Sciatic nerve (tissue), 2 donors: ENCODE data around the gene FAXDC2. TPM values are rescaled to one million over a fixed set of nuclear protein-coding genes. Genes with fewer than 3 reads are reported as not detected.

Experiments used
- ATAC-seq: fragments of 200-7000 bp; cut with Tn5 transposase; one replicate; pipeline ENCODE4 v1.9.1; 2020; ENCODE audit warnings: mild to moderate bottlenecking, moderate library complexity
- DNase-seq: peaks from one replicate; pipeline ENCODE4 v3.0.0-alpha.2; 2020; ENCODE audit warnings: low spot score
- intact Hi-C: fragments of 100-400 bp; cut with DNase I; formaldehyde crosslinking; loops from one replicate; pipeline ENCODE4 v1.14.2; 2022
- total RNA-seq: library from RNA; stranded (reverse); fragmentation: NEBNext Ultra II Directional; extraction: Animal tissue kit (Norgen Biotek cat#: 25700); gene quantifications from one replicate; pipeline ENCODE4 v1.2.1, GENCODE V29; 2021
- donor health status: DM: no; HTN: no; CAD: no.
- donor health status: DM: no; HTN: no; CAD: no.

The FAXDC2 gene
- total RNA-seq, 1 donor from 2014 or later = 60.9 TPM

DNA sequence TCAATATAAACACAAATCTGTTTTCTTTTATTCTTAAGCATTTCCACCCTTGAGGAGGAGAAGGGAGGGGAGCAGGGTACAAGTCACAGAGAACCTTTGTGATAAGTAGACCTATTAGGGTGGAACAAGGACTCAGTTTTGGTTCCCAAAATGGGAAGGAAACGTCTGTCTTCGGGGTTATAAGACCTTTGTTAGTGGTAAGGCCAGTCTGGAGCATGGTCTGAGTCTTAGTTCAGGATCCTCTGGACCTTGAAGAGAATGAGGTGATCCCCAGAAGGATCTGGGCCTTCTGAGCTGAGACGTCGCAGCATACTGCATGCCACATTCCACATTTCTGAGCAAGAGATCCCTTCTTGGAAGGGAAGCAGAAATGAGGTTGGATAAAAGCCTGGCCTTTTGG, 37.2 kb downstream of the FAXDC2 start:
- ATAC-seq (no peak), DNase-seq (no peak)
- intact Hi-C loops = loop anchor here (5.0 kb wide), 1 partner anchor 161 kb away; no protein-coding TSS in a partner anchor

DNA sequence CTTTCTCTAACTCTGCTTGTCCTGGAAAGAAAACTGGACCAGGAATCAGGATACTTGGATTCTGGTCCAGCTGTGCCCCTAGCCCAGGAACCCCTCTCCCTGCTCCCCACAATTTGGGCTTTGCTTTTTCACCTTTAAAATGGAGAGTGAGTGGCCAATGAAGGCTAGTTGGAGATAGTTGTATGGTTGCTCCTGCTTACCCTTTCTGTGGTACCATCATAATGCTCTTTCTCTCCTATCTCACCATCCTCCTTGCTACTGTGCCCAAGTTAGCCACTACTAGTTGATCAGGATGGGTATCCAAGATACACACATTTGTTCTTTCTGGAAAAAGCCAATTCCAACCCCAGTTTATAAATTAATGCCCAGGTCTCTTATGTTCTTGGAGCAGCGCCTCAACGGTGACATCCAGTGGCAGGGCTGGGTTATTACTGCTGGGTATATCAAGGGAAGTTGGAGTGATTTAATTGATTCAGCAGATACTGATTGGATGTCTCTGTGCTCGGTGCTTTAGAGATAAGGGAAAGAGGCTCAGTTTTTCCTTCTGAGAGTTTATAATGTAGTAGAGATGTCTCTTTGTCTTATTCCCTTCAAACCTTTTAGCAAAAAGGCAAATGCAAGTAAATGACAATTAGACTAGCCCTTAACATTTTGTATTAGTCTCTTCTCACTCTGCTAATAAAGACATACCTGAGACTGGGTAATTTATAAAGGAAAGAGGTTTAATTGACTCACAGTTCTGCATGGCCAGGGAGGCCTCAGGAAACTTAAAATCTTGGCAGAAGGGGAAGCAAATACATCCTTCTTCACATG, 38.5 kb downstream of the FAXDC2 start:
- peak; percentile 76 for DNase-seq
- peak; percentile 72 for ATAC-seq
- intact Hi-C loops = loop anchor here (5.0 kb wide), 1 partner anchor 160 kb away; no protein-coding TSS in a partner anchor

DNA sequence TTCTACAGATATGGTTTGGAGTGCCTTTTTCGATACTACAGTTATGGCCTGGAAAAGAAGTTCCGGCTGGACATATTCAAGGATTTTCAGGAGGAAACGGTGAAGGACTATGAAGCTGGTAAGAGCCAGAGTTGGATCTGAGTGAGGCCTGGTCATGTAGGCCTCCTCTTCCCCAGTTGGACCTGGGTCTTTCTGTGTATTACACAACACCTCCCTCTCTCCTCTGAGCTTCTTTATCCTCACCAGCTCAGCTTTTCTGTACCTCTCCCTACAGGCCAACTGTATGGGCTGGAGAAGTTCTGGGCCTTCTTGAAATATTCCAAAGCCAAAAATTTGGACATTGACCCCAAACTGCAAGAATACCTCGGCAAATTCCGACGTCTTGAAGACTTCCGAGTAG, 39.2 kb downstream of the FAXDC2 start:
- DNase-seq = peak; percentile 3
- peak; percentile 40 for ATAC-seq
- intact Hi-C loops = loop anchor here (5.0 kb wide), 1 partner anchor 159 kb away; no protein-coding TSS in a partner anchor

DNA sequence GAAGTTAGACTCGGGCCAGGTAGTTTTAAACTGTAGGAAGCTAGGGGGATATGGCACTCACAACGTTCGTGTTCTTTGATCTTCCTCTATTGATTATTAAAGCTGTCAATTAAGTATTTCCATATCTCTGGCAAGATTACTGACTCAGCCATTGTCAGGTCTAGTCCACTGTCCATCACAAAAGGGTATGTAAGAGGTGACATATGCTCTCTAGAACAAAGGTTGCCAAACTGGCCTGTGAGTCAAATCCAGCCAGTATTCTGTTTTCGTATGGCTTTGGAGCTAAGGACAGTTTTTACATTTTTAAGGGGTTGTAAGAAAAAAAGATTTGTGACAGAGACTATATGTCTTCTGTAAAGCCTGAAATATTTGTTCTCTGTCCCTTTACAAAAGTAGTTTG, 44.2 kb downstream of the FAXDC2 start:
- DNase-seq = no peak
- ATAC-seq = no peak
- intact Hi-C loops = loop anchor here (10.0 kb wide), 1 partner anchor 121 kb away; no protein-coding TSS in a partner anchor

DNA sequence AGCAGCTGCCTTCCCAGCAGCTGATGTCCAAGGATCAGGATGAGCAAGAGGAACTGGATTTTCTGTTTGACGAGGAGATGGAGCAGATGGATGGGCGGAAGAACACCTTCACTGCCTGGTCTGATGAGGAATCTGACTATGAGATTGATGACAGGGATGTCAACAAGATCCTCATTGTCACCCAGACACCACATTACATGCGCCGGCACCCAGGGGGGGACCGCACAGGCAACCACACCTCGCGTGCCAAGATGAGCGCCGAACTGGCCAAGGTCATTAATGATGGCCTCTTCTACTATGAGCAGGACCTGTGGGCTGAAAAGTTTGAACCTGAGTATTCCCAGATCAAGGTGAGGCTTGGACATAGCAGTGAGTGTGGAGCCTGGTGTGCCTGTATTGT, 48.4 kb downstream of the FAXDC2 start:
- ATAC-seq = no peak
- intact Hi-C loops = loop anchor here (10.0 kb wide), 1 partner anchor 117 kb away; no protein-coding TSS in a partner anchor

DNA sequence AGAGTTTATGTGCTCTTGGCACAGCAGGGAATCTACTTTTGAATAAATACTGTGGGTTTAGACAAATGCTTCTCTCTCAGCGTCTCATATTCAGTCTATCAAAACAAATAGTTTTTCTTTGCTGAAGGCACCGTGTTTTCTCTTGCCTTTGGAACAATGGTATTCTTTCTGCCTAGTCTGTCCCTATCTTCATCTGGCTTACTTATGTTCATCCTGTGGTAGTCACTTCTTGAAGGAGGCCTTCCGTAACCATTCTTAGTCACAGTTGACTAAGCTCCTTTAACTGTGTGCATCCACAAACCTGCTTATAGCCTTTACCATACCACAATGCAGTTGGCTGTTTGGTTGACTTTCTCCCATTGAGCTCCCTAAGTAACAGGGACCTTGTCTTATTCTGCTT, 49.3 kb downstream of the FAXDC2 start:
- ATAC-seq (no peak), DNase-seq (no peak)
- intact Hi-C loops = loop anchor here (10.0 kb wide), 1 partner anchor 116 kb away; no protein-coding TSS in a partner anchor

More for the DNA sequence above, 48.4 kb downstream of the FAXDC2 start:
- DNase-seq = no peak

DNA sequence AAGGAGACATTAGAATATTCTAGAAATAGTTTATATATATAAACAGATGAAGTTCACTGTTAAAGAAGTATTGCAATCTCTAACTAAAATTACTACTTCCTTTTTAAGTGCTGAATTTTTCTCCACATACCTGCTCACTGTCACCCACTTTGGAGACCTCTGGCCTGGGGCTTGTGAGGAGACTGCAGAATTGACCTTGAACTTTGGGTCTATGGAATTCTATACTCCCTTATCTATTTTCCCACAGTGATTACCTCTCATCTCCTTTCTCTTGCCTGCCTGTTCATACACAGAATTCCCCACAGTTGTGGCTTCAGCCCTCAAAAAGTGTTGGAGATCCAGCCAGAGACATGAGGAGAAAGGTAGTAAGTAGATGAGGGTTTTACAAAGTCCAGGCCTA, 49.8 kb downstream of the FAXDC2 start:
- DNase-seq (no peak), ATAC-seq (no peak)
- intact Hi-C loops = loop anchor here (10.0 kb wide), 1 partner anchor 116 kb away; no protein-coding TSS in a partner anchor

DNA sequence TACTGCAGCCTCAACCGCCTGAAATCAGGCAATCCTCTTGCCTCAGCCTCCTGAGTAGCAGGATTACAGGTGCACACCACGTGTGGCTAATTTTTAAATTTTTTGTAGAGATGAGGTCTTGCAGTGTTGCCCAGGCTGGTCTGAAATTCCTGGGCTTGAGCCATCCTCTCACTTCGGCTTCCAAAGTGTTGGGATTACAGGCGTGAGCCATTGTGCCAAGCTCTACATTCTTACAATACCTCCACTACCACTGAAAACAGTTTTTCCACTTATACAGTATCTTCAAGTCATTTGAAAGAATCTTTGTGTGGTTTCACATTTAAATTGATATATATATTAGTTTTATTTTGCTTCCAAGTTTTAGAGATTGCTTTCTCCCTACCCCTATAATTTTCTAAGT, 52.6 kb downstream of the FAXDC2 start:
- no peak for DNase-seq
- ATAC-seq = no peak
- intact Hi-C loops = no loop called here

DNA sequence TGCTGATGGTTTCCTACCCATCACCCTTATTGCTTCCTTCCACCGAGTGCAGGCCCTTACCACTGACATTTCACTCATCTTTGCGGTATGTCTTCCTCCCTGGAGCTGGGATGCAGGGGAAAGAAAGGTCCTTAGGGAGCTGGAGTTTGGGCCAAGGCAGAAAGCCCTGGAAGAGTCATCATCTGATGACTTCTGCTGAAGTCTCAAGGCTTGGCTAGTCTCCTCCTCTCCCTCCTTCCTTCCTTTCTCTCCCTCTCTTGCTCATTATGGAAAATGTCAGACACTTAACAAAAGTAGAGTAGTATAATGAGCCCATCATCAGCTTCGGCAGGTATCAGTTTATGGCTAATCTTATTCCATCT, 55.2 kb downstream of the FAXDC2 start:
- peak; percentile 38 for ATAC-seq
- DNase-seq = peak; percentile 33
- intact Hi-C loops = no loop called here

DNA sequence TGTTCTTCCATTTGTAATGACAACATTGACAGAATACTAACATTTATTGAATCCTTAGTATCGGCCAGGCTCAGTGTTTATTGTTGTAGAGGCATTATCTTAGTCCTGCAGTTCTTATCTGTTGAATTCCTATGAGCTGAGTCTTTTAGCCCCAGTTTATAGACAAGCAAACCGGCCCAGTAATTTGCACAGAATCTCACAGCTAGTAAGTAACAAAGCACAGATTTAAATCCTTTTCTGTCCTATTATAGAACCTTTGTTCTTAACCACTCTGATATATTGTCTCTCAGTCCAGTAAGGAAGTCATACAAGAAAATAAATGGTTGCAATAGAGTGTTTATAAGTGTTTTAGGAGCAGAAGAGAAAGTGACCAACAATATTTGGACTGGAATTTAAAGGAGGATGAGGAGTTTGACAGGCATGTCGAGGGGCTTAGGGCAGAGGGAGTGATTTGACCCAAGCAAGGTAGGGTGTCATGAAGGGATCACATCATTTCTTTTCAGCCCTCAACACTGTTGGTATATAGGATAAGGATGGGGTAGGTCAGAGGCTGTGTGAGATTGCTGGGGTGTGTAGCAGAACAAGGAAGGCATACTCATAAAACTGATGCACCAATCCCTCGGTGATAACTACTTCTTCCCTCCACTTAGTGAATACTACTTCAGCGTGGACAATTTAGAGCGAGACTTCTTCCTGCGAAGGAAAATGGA, 55.7 kb downstream of the FAXDC2 start:
- intact Hi-C loops = no loop called here
- DNase-seq (peak; percentile 2), ATAC-seq (peak; percentile 25)

DNA sequence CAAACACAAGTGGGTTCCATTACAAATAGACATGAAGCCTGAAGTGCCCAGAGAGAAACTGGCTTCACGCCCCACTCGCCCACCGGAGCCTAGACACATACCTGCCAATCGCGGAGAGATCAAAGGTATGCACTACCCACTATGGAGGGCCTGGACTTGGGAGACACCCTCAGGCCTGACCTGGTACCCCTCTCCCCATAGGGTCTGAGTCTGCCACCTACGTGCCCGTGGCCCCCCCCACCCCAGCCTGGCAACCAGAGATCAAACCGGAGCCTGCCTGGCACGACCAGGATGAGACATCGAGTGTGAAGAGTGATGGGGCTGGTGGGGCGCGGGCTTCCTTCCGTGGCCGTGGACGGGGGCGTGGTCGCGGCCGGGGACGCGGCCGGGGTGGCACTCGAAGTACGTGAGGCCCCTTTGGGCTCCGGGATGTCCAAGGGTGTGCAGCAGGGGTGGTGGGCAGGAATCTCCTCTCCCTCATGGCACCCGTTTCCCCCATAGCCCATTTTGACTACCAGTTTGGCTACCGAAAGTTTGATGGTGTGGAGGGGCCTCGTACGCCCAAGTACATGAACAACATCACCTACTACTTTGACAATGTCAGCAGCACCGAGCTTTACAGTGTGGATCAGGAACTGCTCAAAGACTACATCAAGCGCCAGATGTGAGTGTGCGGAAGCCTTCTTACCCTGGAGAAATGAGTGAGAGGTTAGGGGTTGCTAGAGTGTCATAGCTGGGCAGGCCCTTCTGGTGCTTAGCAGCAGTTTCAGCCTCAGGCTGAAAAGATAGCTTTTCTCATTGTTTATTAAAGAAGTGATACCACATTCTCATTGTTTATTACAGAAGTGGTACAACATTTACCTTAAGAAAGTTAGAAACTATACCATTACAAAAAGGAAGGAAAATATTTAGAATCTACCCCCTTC, 56.5 kb downstream of the FAXDC2 start:
- DNase-seq (peak; percentile 55), ATAC-seq (peak; percentile 40)
- intact Hi-C loops = no loop called here

DNA sequence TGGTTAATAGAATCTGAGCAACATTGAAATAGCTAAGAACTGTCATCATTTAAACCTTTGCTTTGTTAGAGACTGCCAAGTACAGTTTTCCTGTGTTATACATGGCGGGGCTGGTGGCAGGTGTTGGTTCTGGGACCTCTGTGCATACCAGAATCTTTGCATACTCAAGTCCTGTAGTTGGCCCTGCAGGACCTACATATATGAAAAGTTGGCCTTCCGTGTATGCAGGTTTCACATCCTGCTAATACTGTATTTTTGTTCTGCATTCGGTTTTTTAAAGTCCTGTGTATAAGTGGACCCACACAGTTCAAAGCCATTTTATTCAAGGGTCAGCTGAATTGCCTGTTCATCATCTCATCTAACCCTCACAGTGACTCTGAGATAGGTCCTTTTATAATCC, 58.9 kb downstream of the FAXDC2 start:
- intact Hi-C loops = no loop called here
- ATAC-seq (no peak), DNase-seq (no peak)

DNA sequence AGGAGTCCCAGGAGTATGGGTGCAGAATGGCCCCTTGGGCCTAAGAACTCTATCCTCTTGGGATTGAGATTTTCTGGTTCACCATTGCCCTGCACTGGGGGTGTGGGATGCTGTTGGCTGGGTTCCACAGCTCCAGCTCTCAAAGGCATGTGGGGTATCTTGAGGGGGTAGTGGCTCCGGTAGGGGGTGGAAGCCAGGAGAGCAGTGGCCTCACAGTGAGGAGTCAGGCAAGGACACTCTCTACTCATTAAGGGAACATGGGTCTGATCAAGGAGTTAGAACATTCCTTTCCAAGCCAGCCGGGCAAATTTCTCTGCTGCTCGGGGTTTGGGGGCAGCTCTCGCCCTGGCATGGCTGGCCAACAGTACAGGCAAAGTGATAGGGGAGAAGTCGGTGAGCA, 62.2 kb downstream of the FAXDC2 start:
- DNase-seq (no peak), ATAC-seq (no peak)
- intact Hi-C loops = no loop called here

DNA sequence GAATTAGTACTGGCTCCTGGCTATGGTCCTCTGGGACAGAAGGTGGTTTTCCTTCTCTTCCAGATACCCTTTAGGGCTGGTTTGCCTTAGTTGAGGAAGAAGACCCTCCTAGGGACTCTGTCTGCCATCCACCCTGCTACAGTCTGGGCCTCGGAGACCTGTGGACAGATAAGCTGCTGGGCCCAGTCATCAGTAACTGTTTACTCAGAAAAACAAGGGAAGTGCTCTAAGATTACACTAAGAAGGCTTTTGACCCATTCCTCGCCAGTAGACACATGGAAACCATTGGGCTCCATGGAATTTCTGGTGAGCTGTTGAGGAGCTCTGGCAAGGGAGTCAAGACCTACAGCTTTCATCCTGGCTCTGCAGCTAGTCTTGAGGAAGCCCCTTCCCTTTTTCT, 64.0 kb downstream of the FAXDC2 start:
- intact Hi-C loops = no loop called here
- no peak for DNase-seq
- ATAC-seq = no peak

DNA sequence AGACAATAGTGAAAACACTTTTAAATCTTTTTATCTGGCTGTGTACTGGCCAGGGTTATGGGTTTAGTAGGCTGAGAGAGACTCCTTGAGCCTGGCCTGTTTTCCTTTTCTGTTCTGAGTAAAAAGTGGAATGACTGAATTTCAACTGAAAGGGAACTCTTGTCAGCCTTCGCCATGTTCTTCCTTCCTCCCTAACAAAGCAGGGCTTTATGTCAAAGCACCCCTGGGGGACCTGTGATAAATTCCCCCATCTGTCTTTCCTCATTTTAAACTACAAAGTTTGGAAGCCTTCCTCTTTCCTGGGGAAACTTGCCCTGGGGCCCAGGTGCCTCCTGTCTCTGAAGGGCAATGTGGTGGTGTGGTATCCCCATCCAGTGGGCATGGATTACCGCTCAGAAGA, 65.5 kb downstream of the FAXDC2 start:
- intact Hi-C loops = no loop called here
- ATAC-seq (peak; percentile 20), DNase-seq (no peak)

DNA sequence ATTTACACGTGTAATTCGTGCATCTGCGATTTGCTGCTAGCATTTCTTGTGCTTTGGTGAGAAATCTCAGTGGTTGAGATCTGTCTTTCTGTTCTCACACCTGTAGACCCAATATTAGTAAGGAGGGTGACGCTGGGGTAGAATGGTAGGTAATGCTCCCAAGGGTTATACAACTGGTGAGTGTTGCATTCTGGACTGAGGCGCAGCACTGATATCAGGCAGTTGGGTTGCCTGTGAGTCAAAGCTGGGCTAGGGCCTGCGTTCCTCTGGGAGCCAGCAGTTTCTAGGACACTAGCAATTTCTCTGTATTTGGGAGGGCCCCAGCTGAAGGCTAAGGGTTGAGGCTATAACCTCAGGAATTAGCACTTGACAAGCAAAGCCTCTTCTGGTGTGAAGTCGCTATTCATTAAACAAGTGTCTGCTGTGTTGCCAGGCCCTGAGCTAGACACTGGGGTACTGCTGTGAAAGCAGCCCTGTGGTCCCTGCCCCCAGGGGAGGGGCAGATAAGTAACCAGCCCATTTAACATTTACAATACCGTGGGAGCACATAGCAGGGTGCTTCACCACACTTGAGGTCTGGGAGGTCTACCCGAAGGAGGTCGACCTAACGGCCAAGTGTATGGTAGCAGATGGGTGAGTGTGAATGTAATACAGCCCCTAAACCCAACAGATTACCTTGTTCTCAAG, 66.5 kb downstream of the FAXDC2 start:
- DNase-seq = no peak

DNA sequence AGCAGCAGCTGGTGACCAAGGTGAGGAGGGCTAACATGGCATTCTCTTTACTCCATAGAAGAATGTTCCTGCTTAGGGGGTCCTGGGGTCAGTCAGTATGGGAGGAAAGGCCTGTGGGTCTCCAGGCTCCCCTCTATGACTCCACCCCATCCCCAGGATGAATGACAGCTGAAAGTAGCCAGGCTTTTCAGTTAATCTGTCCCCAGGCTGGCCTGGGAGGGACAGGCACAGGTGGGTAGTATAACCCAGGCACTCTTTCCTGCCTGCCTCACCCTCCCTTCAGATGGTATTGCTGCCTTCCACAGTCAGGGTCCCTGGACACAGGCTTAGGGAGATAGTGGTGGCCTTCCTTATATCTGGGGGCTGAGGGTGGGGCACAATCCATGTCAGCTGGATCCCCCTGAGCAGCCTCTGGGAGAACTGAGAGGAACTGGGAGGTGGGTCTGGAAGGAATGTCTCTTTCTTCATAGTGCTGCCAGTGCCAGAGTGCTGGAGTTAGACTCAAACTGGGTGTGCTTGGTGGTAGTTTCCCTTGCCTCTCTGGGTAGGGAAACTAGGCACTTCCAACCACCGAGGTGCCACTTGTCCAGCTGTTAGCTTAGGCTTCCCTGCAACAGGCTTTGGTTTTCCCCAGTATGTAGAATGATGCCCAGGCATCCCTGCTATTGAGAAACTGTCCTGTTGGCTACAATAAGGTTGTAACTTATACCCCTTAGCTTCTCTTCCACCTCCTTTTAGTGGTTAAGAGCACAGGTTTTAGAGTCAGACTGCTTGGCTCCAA, 67.4 kb downstream of the FAXDC2 start:
- intact Hi-C loops = no loop called here
- ATAC-seq = no peak
- no peak for DNase-seq

More for the DNA sequence above, 66.5 kb downstream of the FAXDC2 start:
- intact Hi-C loops = no loop called here
- ATAC-seq = peak; percentile 49

DNA sequence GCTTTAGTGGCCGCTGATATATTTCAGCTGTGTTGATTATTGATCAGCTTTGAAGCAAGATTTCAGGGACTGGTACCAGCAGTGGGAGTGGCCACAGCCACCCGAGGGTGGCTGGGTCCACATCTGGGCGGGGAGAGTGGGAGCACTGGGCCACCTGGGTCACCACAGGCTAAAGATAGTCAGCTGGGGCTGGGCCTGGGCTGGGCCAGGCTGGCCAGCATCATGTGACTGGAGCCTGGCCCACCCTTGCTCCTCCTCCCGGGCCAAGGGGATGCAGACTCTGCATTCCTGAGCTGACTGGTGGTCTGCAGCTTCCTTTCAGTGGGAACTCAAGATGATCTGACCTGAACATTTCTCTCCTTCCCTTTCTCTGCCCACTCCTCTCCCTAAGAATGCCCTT, 68.1 kb downstream of the FAXDC2 start:
- DNase-seq (no peak), ATAC-seq (peak; percentile 54)
- intact Hi-C loops = no loop called here
